Type B pancreatic cell (in vitro differentiated cells): Measurements from ENCODE around the gene ARID3B. TPM values are rescaled to one million over a fixed set of nuclear protein-coding genes. Genes with fewer than 3 reads are reported as not detected.

Experiments used
- DNase-seq: peaks from one replicate; pipeline ENCODE4 v3.0.0; 2021; ENCODE audit warnings: mixed read lengths; ENCODE audit not compliant: unreplicated experiment; ENCODE audit errors: extremely low spot score
- H3K27ac Mint-ChIP-seq: 2 replicates; pipeline ENCODE4 v1.8.0; 2021; ENCODE audit warnings: mild to moderate bottlenecking, mixed read lengths
- H3K27me3 Mint-ChIP-seq: 2 replicates; pipeline ENCODE4 v1.8.0; 2021; ENCODE audit warnings: mixed read lengths
- H3K36me3 Mint-ChIP-seq: 2 replicates; pipeline ENCODE4 v1.8.0; 2021; ENCODE audit warnings: mixed read lengths
- H3K4me1 Mint-ChIP-seq: one replicate; pipeline ENCODE4 v1.8.0; 2021; ENCODE audit warnings: mixed read lengths; ENCODE audit not compliant: unreplicated experiment
- H3K4me3 Mint-ChIP-seq: 2 replicates; pipeline ENCODE4 v1.8.0; 2021; ENCODE audit warnings: mild to moderate bottlenecking, mixed read lengths
- H3K9me3 Mint-ChIP-seq: 2 replicates; pipeline ENCODE4 v1.8.0; 2021; ENCODE audit warnings: mixed read lengths
- CTCF ChIP-seq: fragments of 200-600 bp; sonication (generic); conservative IDR thresholded peaks from 2 replicates; pipeline ENCODE4 v1.5.0; 2021; ENCODE audit warnings: antibody characterized with exemption, mild to moderate bottlenecking
- total RNA-seq: library from RNA; stranded (reverse); gene quantifications from 2 replicates; pipeline ENCODE4 v1.2.1, GENCODE V29; 2021; ENCODE audit warnings: low replicate concordance

ARID3B gene
- total RNA-seq, 1 donor from 2014 or later, result 25.8 TPM

DNA sequence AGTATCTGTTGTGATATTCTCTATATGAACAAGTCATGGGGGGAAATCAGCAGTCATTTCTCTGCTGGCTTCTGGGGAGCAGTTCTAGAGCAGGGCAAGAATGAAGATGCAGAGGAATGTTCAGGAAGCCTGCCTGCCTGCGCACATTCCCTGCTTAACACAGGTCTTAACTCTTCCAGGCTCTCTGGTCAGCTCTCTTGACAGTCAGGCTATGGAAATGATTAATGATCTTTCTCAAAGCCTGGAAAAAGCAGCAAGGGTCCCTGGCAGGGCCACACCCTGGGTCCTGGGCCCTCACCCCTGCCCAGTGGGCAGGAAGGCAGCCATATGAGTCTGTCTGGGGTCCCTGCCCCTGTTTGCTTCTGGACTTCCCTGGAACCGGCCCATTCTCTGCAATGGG lies 43.2 kb downstream of the ARID3B start:
- no peak for DNase-seq
- Mint-ChIP-seq H3K36me3 (peaks cover 9% of the 10 kb centered on the region), H3K9me3 (no peaks in the 10 kb centered on the region), H3K4me3 (no peak overlapping the region), H3K27ac (peak overlapping the region; percentile 36), H3K27me3 (no peaks in the 10 kb centered on the region), H3K4me1 (peaks cover 23% of the 10 kb centered on the region)
- no peak for TF ChIP-seq CTCF

DNA sequence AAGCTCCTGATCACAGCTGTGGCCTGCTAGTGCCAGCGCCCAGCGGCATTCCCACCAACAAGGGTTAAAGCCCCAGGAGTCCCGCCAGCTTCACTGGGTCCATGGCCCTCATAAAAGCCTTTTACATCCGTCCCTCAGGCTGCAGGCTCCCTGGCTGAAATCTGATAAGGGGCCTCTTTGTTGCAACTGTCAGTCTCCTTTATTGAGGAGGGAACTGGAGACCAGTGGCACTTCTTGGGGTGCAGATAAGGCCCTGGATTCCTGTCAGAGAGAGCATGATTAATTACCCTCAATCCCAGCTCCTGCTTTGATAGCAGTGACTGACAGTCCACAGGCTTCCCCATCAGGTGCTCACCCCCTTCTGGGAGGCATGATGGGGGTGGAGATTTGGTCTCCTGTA lies 43.8 kb downstream of the ARID3B start:
- Mint-ChIP-seq H3K4me1 (peaks cover 23% of the 10 kb centered on the region), H3K27me3 (no peaks in the 10 kb centered on the region), H3K27ac (peak overlapping the region; percentile 36), H3K4me3 (no peak overlapping the region), H3K36me3 (peaks cover 9% of the 10 kb centered on the region), H3K9me3 (no peaks in the 10 kb centered on the region)
- TF ChIP-seq CTCF, result no peak
- DNase-seq, result no peak

DNA sequence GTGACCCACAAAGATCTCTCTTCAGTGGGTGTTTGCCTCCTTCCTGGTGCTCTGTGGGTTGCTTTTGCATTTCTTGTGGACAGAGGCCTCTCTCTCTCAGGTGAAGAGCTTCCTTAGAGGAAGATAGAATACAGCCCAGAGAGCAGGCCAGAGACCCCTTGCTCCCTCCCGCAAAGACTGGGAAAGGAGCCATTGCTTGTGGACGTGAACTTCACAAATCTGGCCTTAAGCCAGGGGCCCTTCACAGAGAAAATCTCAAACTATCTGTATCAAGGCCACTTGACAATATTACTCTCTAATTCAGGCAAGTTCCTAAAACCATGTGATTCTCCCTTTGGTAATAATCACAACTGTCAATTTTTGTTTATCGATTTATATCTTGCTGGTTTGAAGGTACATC lies 44.2 kb downstream of the ARID3B start:
- Mint-ChIP-seq H3K36me3 (peaks cover 9% of the 10 kb centered on the region), H3K9me3 (no peaks in the 10 kb centered on the region), H3K4me3 (no peak overlapping the region), H3K27me3 (no peaks in the 10 kb centered on the region), H3K27ac (no peak overlapping the region), H3K4me1 (peaks cover 23% of the 10 kb centered on the region)
- DNase-seq, result no peak
- TF ChIP-seq CTCF, result no peak

DNA sequence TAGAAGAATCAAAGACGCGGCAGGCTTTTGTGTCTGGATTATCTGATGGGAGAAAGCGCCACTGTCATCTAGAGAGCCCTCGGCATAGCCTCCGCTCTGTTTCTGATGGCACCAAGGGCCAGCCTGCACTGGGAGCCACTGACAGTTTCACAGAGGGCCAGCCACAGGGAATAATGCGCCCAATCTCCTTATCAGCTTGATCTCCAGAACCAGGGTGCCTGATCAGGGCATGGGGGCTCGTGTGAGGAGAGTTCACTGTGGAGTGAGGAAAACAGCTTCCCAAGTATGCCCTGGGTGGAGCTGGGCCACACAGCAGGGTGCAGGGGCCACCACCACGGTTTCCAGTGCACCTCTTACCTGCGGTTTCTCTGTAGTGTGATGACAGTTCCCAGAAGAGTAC lies 44.8 kb downstream of the ARID3B start:
- Mint-ChIP-seq H3K36me3 (peaks cover 9% of the 10 kb centered on the region), H3K9me3 (no peaks in the 10 kb centered on the region), H3K4me1 (peaks cover 23% of the 10 kb centered on the region), H3K27me3 (no peaks in the 10 kb centered on the region), H3K27ac (no peak overlapping the region), H3K4me3 (no peak overlapping the region)
- no peak for TF ChIP-seq CTCF
- no peak for DNase-seq

DNA sequence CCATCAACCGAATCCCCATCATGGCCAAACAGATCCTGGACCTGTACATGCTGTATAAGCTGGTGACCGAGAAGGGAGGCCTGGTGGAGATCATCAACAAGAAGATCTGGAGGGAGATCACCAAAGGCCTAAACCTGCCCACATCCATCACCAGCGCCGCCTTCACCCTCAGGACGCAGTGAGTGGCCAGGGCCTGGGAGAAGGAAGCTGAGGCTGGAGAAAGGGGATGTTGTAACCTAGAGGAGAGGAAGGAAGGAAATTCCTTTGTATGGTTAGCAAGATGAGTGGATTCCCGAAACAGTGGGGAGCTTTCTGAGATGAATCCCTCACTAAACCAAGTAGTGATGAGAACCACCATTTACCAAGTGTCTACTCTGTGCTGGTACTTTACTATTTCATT lies 48.8 kb downstream of the ARID3B start:
- Mint-ChIP-seq H3K27ac (no peak overlapping the region), H3K27me3 (no peaks in the 10 kb centered on the region), H3K4me3 (no peak overlapping the region), H3K9me3 (no peaks in the 10 kb centered on the region), H3K36me3 (peaks cover 6% of the 10 kb centered on the region), H3K4me1 (peaks cover 7% of the 10 kb centered on the region)
- no peak for DNase-seq
- no peak for TF ChIP-seq CTCF

GRCh38 chr15:74592222-74592621 lies 51.2 kb downstream of the ARID3B start:
- Mint-ChIP-seq H3K4me1 (peaks cover 7% of the 10 kb centered on the region), H3K4me3 (no peak overlapping the region), H3K27ac (no peak overlapping the region), H3K9me3 (no peaks in the 10 kb centered on the region), H3K27me3 (no peaks in the 10 kb centered on the region), H3K36me3 (no peaks in the 10 kb centered on the region)
- DNase-seq, result no peak
- TF ChIP-seq CTCF, result no peak
